Measurements from ENCODE around the gene NSUN4.

The NSUN4 gene

DNA sequence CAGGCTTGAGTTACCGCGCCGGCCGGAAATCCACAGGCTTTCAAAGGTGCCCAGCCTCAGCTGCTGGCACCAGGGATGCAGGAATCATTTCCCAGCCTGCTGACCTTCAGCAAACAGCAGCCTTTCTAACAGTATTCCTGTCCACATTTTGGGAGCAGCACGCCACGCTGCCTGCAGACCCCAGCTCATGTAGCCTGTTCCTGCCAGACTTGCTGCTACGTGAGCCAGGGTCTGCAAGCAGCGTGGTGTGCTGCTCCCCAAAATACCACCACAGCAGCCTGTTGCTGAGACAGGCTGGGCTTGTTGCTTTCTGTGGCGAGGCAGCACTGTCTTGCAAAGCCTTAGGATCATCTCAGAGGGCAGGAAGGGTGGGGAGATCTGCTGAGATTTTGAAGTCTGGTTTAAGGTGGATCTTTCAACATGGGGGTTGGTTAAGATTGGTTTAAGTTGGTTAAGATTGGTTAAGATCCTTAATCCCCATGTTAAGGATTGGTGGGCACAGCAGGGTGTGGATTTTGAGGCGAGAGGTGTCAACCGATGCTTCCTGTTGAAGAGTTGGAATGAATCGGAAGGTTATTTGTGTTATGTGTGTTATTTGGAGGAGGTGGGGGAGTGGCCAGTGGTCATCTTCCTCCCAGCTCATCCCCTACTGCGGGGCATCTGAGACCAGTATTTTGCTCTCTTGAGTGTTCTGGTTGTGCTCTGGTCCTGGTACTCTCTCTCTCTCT, 66.4 kb downstream of the NSUN4 start:
- DNase-seq (ENCODE audit: low read depth) = no peak

DNA sequence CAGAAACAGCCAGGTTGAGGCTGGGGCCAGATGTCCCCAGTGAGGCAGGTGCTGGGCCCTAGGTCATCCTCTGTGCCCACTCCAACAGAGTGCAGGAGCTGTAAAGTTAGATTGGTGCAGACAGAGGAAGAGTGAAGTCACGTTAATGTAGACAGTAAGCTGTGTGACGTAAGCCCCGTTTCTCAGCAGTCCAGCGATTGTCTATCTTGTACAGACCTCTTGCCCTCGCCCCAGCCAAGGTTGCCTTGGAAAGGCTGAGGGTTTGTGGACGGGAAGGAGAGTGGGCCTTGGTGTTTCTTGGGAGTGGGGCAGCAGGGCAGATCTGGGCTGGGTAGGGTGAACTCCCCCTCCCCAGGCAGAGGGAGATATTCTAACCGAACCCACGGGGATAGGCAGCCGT, 67.0 kb downstream of the NSUN4 start:
- no peak for DNase-seq (ENCODE audit: low read depth)

DNA sequence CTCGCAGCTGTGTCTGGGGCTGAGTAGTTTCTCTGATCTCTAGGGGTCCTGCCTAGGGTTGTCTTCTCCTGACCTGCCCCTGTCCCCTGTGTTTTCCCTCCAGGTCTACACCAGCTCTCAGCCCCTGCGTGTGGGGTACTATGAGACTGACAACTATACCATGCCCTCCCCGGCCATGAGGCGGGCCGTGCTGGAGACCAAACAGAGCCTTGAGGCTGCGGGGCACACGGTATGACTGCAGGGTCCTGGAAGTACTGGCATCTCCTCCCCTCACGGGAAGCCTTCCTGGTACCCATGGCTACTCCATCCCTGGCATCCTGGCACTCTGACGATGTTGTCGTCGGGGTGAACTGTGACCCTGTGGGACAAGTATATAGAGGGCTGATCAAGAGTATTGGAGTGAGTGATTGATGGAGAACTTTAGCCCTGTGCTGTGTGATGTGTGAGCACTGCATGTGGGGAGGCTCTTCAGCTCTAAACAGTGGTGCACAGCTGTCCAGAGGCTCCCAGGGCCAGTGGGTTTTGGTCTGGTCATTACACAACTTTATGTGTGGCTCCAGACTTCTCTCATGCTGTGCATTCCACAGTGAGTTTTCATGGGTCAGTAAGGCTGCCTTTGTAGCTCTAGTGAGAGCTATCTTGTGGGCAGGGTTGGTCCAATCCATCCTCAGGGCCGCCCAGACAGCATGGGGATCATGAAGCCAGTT, 67.9 kb downstream of the NSUN4 start:
- DNase-seq (ENCODE audit: low read depth) = no peak

GRCh38 chr1:46409063-46409372, 68.4 kb downstream of the NSUN4 start:
- no peak for DNase-seq (ENCODE audit: low read depth)

DNA sequence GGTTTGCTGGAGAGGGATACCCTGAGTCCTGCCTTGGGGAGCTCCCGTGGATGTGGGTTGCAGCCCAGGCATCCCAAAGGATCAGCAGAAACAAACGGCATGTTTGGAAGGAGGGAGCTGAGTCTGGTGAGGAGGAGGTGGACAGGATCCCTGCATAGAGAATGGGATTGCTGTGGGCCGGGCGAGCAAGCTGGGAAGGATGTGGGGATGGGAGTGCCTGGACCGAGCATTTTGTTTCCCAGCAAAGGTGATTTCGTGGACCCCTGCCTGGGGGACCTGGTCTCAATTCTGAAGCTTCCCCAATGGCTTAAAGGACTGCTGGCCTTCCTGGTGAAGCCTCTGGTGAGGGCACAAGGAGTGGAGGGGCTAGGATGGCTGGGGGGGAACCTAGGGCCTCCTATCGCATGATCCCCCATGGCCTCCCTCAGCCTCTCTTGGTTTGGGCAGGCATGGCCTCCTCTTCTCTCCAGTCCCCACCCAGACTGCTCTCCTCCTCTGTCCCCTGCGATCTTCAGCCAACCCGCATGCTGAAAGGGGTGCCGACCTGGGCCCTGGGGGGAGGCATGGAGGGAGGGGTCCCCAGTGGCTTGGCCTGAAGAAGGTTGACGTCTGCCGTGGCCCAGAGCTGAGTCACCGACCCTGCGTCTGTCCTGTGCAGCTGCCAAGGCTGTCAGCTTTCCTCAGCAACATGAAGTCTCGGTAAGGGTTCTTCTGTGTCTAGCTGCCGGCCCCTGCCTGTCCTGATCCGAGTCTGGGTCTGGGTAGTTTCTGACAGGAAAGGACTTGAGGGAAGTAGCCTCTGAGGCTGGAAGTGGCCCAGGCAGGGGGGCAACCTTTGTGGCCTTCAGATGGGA, 69.8 kb downstream of the NSUN4 start:
- DNase-seq (ENCODE audit: low read depth) = no peak

GRCh38 chr1:46411010-46411405, 70.4 kb downstream of the NSUN4 start:
- no peak for DNase-seq (ENCODE audit: low read depth)
